BE2C (cell line): ENCODE measurements around the gene ARSB.

ENCODE experiments used
- DNase-seq: peaks from one replicate; pipeline ENCODE4 v3.0.0-alpha.2; 2020
- H3K27me3 ChIP-seq: fragments of 250-450 bp; sonication (Bioruptor Pico); 2 replicates; pipeline ENCODE4 v1.5.1; 2020; ENCODE audit warnings: mild to moderate bottlenecking
- H3K36me3 ChIP-seq: fragments of 250-450 bp; sonication (Bioruptor Pico); 2 replicates; pipeline ENCODE4 v1.5.1; 2020; ENCODE audit warnings: mild to moderate bottlenecking
- H3K4me1 ChIP-seq: fragments of 250-450 bp; sonication (Bioruptor Pico); 2 replicates; pipeline ENCODE4 v1.5.1; 2020
- H3K4me3 ChIP-seq: 2 replicates; pipeline ENCODE4 v1.5.1; 2011; ENCODE audit warnings: low read depth, low read length
- H3K9me3 ChIP-seq: fragments of 250-450 bp; sonication (Bioruptor Pico); 2 replicates; pipeline ENCODE4 v1.5.1; 2020
- CTCF ChIP-seq: IDR thresholded peaks from 2 replicates; pipeline ENCODE4 v1.5.1; 2012; ENCODE audit warnings: mild to moderate bottlenecking, low read depth, low read length

ARSB gene

GRCh38 chr5:78833284-78833683, 151.8 kb downstream of the ARSB start:
- Histone ChIP-seq H3K27me3 (no peaks in the 10 kb centered on the region), H3K36me3 (no peaks in the 10 kb centered on the region), H3K4me1 (peaks cover 7% of the 10 kb centered on the region; the same call in 1 of the 2 replicates), H3K4me3 (no peak overlapping the region), H3K9me3 (no peaks in the 10 kb centered on the region)
- DNase-seq = no peak
- no peak for TF ChIP-seq CTCF

GRCh38 chr5:78830528-78831046, 154.5 kb downstream of the ARSB start:
- Histone ChIP-seq H3K36me3 (no peaks in the 10 kb centered on the region), H3K4me3 (no peak overlapping the region), H3K4me1 (peaks cover 7% of the 10 kb centered on the region; the same call in 1 of the 2 replicates), H3K9me3 (no peaks in the 10 kb centered on the region), H3K27me3 (no peaks in the 10 kb centered on the region)
- DNase-seq = no peak
- no peak for TF ChIP-seq CTCF

- TF ChIP-seq CTCF = no peak
- Histone ChIP-seq H3K36me3 (no peaks in the 10 kb centered on the region), H3K4me3 (no peak overlapping the region), H3K27me3 (no peaks in the 10 kb centered on the region), H3K9me3 (no peaks in the 10 kb centered on the region), H3K4me1 (peaks cover 7% of the 10 kb centered on the region; the same call in 1 of the 2 replicates)
- peak; percentile 27 for DNase-seq
Measured at GRCh38 chr5:78829811-78830527, 155.1 kb downstream of the ARSB start.

- Histone ChIP-seq H3K4me3 (no peak overlapping the region), H3K4me1 (peaks cover 7% of the 10 kb centered on the region; the same call in 1 of the 2 replicates), H3K27me3 (no peaks in the 10 kb centered on the region), H3K9me3 (no peaks in the 10 kb centered on the region), H3K36me3 (no peaks in the 10 kb centered on the region)
- TF ChIP-seq CTCF = no peak
- DNase-seq = no peak
Measured at GRCh38 chr5:78827725-78828124, 157.4 kb downstream of the ARSB start.

GRCh38 chr5:78824831-78825281, 160.3 kb downstream of the ARSB start:
- Histone ChIP-seq H3K36me3 (no peaks in the 10 kb centered on the region), H3K4me3 (no peak overlapping the region), H3K9me3 (no peaks in the 10 kb centered on the region), H3K4me1 (peaks cover 2% of the 10 kb centered on the region; the same call in 1 of the 2 replicates), H3K27me3 (no peaks in the 10 kb centered on the region)
- TF ChIP-seq CTCF = no peak
- no peak for DNase-seq

- no peaks in the 10 kb centered on the region for H3K27me3 ChIP-seq
- no peak for TF ChIP-seq CTCF
- H3K36me3 ChIP-seq = no peaks in the 10 kb centered on the region
- H3K9me3 ChIP-seq = no peaks in the 10 kb centered on the region
- no peak overlapping the region for H3K4me3 ChIP-seq
- H3K4me1 ChIP-seq = no peaks in the 10 kb centered on the region
- no peak for DNase-seq
Measured at GRCh38 chr5:78823196-78823595, 161.9 kb downstream of the ARSB start.
